Lung (tissue), 12 donors: Measurements from ENCODE around the gene NOS3. TPM values are rescaled to one million over a fixed set of nuclear protein-coding genes. Genes with fewer than 3 reads are reported as not detected.

Experiments used
- ATAC-seq: fragments of 200-7000 bp; cut with Tn5 transposase; one replicate; pipeline ENCODE4 v1.9.1; 2020; ENCODE audit warnings: moderate number of reproducible peaks; ENCODE audit not compliant: insufficient read depth, low FRiP score
- DNase-seq, 3 donors: peaks; one replicate each; pipeline ENCODE4 v3.0.0-alpha.2; 2013 to 2017
- H3K27ac ChIP-seq, 2 donors: one replicate each; pipeline ENCODE4 v1.5.1; 2013; ENCODE audit warnings: mild to moderate bottlenecking in 2 of 2, moderate library complexity in 2 of 2, control low read depth in 1 of 2, inconsistent platforms in 1 of 2, low read depth in 1 of 2, low read length in 1 of 2
- H3K27me3 ChIP-seq, 3 donors: one replicate each; pipeline ENCODE4 v1.5.1; 2013; ENCODE audit warnings: low read length in 2 of 3; ENCODE audit not compliant: control insufficient read depth in 3 of 3, insufficient read depth in 3 of 3
- H3K36me3 ChIP-seq, 4 donors: one replicate each; pipeline ENCODE4 v1.5.1; 2013; ENCODE audit warnings: low read length in 4 of 4, mild to moderate bottlenecking in 1 of 4, moderate library complexity in 1 of 4; ENCODE audit not compliant: control insufficient read depth in 4 of 4, insufficient read depth in 4 of 4
- H3K4me1 ChIP-seq, 5 donors: one replicate each; pipeline ENCODE4 v1.5.1; 2013; ENCODE audit warnings: low read length in 5 of 5, mild to moderate bottlenecking in 2 of 5, moderate library complexity in 1 of 5; ENCODE audit not compliant: control insufficient read depth in 5 of 5, insufficient read depth in 5 of 5
- H3K4me3 ChIP-seq: one replicate; pipeline ENCODE4 v1.5.1; 2013; ENCODE audit warnings: mild to moderate bottlenecking, control low read depth, moderate library complexity
- H3K9ac ChIP-seq, 2 donors: one replicate each; pipeline ENCODE4 v1.5.1; 2013; ENCODE audit warnings: low read length in 2 of 2, control low read depth in 1 of 2; ENCODE audit not compliant: insufficient read depth in 1 of 2
- H3K9me3 ChIP-seq, 4 donors: one replicate each; pipeline ENCODE4 v1.5.1; 2013; ENCODE audit warnings: low read length in 3 of 4, mild to moderate bottlenecking in 1 of 4, moderate library complexity in 1 of 4; ENCODE audit not compliant: control insufficient read depth in 4 of 4, insufficient read depth in 3 of 4
- WGBS, 2 donors: extraction: QIAGEN DNeasy Blood & Tissue Kit; methylation state at CpG; one replicate each; pipeline ENCODE4 v1.1.7; 2013; 5-methylcytosine and 5-hydroxymethylcytosine counted together
- polyA plus RNA-seq, 2 donors: library from polyadenylated mRNA; stranded (reverse); fragments of 200-250 nt; gene quantifications; one replicate each; pipeline ENCODE4 v1.2.1, GENCODE V29; 2013
- total RNA-seq, 2 donors: library from RNA; depleted of rRNA in 1 of 2; stranded (reverse); fragments of >200 nt in 1 of 2; gene quantifications; one replicate each; pipeline ENCODE4 v1.2.1, GENCODE V29; 2014 to 2021
- TF ChIP-seq, protein P1 (sequence below): IDR thresholded peaks from 2 replicates; pipeline ENCODE4 v1.5.1; 2012; ENCODE audit warnings: mild to moderate bottlenecking; ENCODE audit errors: control extremely low read depth, extremely low read depth
- donor health status: control.
- donor health status: control.
- donor health status: Bipolar disorder and iron deficiency.
- donor health status: healthy.
- donor health status: DM: yes; HTN: yes; CAD: no.

Gene NOS3
- total and polyA plus RNA-seq, 4 donors: 9.3 to 31.0 (median 11.9) TPM

DNA sequence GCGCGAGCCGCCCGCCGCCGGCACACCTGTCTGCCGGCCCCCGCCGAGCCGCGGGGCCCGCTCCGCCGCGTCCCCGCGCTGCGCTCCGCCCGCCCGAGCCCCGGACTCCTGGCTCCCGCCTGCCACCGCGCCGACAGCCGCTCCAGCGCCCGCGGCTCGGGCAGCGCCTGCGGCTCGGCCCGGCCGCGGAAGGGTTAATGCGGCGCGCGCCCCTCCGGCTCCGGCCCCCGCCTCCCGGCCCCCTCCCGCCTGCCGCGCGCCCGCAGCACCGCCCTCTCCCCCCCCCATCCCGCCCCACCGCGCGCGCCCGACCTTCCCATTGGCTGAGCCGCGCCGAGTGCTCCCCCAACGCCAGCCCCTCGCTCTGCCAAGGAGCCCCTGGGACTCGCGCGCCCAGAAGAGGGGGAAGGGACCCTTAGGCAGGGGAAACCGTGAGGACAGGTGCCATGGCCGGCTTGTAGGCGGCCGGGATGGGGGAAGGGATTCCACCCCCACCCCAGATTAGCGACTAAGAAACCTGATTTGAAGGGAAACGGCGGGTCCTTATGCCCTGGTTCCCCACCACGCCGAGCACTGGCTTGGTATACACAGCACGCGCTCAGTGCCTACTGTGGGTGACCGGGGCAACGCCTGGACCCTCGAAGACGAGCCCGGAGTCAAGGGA, 12.6 kb upstream of the NOS3 start, which contains the start of gene KCNH2:
Gene KCNH2 (minus strand): TSS at position 196 of the 664 bp plus-strand sequence. CDS start 408 bp downstream, outside the sequence.
- H3K4me3 ChIP-seq: no peak within 1 kb of the TSS
- H3K4me1 ChIP-seq: peaks cover 0 to 61% (median 26%) of the 10 kb centered on the region in 5 donors
- no peaks in the 10 kb centered on the region for H3K36me3 ChIP-seq
- TF ChIP-seq, protein P1, sequence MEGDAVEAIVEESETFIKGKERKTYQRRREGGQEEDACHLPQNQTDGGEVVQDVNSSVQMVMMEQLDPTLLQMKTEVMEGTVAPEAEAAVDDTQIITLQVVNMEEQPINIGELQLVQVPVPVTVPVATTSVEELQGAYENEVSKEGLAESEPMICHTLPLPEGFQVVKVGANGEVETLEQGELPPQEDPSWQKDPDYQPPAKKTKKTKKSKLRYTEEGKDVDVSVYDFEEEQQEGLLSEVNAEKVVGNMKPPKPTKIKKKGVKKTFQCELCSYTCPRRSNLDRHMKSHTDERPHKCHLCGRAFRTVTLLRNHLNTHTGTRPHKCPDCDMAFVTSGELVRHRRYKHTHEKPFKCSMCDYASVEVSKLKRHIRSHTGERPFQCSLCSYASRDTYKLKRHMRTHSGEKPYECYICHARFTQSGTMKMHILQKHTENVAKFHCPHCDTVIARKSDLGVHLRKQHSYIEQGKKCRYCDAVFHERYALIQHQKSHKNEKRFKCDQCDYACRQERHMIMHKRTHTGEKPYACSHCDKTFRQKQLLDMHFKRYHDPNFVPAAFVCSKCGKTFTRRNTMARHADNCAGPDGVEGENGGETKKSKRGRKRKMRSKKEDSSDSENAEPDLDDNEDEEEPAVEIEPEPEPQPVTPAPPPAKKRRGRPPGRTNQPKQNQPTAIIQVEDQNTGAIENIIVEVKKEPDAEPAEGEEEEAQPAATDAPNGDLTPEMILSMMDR: no peak
- WGBS, 2 donors: 0 to 1% methylated on average over 37 to 81 of the region's 81 CpGs
- H3K27ac ChIP-seq: peak within 1 kb of the TSS in 1 of 2 donors; percentile 93
- H3K27me3 ChIP-seq: peaks cover 3 to 26% (median 6%) of the 10 kb centered on the region in 3 donors
- H3K9me3 ChIP-seq: peaks cover 0 to 3% (median 0%) of the 10 kb centered on the region in 4 donors
- ATAC-seq (no peak), DNase-seq (peak; percentile 73 to 81 (median 79))
- no peak within 1 kb of the TSS for H3K9ac ChIP-seq

DNA sequence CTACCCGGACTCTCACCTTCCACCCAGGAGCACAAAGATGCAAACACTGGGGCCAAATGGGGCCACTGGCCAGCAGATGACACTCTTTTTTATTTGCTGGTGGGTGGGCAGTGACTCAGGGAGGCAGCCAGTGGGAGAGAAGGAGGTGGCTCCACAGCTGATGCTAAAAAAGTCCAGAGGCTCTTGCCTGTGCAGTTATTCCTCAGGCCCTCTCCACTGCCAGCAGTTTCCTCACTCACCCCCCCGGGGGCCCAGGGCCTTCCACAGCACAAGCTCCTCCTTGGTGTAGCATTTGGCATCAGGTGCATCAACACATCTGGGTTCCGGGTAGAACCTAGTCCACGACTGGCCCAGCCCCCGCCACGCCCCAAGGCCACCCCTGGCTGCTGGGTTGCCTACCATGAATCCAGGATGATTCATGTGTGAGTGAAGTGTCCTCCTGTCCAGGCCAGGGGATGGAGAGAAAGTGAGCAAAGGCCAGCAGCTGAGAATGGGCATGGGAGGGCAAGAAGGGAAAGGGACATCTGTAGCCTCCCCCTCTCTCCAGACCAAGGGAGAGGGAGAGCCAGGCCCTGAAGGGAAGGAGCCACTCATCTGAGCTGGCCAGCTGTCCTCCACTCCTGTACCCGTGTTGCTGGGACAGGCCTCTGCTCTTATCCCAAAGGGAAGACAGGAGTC, 11.0 kb upstream of the NOS3 start:
- Histone ChIP-seq H3K4me1 (peaks cover 0 to 48% (median 17%) of the 10 kb centered on the region in 5 donors), H3K36me3 (no peaks in the 10 kb centered on the region), H3K27ac (peak overlapping the region in 1 of 2 donors; percentile 93), H3K27me3 (peaks cover 3 to 26% (median 6%) of the 10 kb centered on the region in 3 donors), H3K4me3 (no peak overlapping the region), H3K9ac (no peak overlapping the region), H3K9me3 (peaks cover 0 to 3% (median 0%) of the 10 kb centered on the region in 4 donors)
- ATAC-seq: no peak
- TF ChIP-seq, protein P1: no peak
- WGBS, 2 donors: 47 to 54% methylated on average over 7 of the region's 7 CpGs
- no peak for DNase-seq

DNA sequence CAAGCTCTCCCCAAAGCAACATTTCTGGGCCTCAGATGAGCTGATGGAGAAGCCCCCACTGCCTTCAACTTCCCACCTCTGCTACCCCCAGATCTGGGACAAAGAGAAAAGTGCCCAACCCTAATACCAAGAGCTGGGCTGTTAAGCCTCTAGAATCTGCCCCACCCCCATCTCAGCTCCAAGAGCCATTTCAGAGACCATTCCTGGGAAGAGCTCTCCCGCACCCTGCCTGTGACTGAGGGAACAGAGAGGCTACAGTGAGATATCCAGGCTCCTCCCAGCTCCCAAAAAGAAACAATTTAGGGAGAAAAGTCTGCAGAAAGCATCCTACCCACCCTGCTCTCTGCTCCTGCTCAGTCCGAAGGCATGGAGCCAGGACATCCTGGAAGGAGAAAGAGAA, 10.2 kb upstream of the NOS3 start:
- DNase-seq: peak in 1 of 3 donors; percentile 56
- WGBS, 2 donors: 41 to 57% methylated on average over 2 of the region's 2 CpGs
- Histone ChIP-seq H3K4me1 (peaks cover 0 to 40% (median 10%) of the 10 kb centered on the region in 5 donors), H3K9me3 (peaks cover 0 to 3% (median 0%) of the 10 kb centered on the region in 4 donors), H3K27ac (no peak overlapping the region), H3K9ac (no peak overlapping the region), H3K4me3 (no peak overlapping the region), H3K27me3 (peaks cover 3 to 26% (median 6%) of the 10 kb centered on the region in 3 donors), H3K36me3 (no peaks in the 10 kb centered on the region)
- no peak for ATAC-seq
- TF ChIP-seq, protein P1: no peak
